ENCODE measurements around the gene CEBPB. TPM values are rescaled to one million over a fixed set of nuclear protein-coding genes. Genes with fewer than 3 reads are reported as not detected.
"Not testable (repeated sequence)": the region's sequence is repeated elsewhere in the genome, so short reads cannot be mapped to it uniquely, and the experiment has no call there.

The CEBPB gene
- total RNA-seq, 2 experiments from 2014 or later = 28.8 to 32.0 TPM

DNA sequence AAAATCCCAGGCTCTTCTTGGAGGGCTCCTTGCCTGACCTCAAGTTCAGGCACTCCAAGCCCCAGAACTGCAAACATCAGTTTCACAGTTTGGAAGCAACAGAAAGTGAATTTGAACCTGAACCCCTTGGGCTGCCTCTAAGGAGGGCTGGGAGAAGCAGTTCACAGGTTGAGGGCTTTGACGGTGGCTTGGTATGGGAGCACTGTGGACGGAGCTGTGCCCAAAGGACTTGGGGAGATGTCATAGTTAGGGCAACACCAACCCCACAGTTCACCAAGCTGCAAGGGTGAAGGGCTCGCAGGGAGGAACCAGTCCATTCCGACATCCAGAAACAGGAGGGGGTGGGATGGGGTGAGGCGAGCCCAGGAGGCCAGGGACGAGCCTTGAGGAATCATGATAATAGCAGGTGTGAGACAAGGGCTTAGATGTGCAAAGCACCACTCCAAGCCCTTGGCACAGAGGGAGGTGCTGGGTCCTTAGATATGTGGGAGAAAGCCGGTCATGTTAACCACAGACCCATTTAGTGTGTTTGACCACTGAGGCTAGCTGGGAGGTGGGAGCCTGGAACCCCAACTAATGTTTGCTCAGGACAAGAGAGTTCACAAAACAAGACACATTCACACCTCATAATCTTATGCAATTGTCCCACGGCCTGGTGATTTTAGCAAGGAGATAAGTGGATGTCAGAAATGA, 4.3 kb downstream of the CEBPB start:
- CTCF ChIA-PET = interaction anchor here (2.6 kb wide), 1 partner anchor 268 kb away, joined by 5 read pairs; no protein-coding TSS in a partner anchor
- ATAC-seq (no peak), DNase-seq (no peak)
- Mint-ChIP-seq H3K27ac (no peak overlapping the region), H3K4me1 (ENCODE audit: low read depth) (peaks cover 34% of the 10 kb centered on the region), H3K36me3 (ENCODE audit: low read depth) (peaks cover 27% of the 10 kb centered on the region), H3K27me3 (ENCODE audit: low read depth) (no peaks in the 10 kb centered on the region), H3K9me3 (ENCODE audit: insufficient read depth) (no peaks in the 10 kb centered on the region), H3K4me3 (peak overlapping the region; percentile 15)
- POLR2A ChIA-PET = interaction anchor here (0.6 kb wide), 1 partner anchor 619 kb away, joined by 3 read pairs; no protein-coding TSS in a partner anchor

DNA sequence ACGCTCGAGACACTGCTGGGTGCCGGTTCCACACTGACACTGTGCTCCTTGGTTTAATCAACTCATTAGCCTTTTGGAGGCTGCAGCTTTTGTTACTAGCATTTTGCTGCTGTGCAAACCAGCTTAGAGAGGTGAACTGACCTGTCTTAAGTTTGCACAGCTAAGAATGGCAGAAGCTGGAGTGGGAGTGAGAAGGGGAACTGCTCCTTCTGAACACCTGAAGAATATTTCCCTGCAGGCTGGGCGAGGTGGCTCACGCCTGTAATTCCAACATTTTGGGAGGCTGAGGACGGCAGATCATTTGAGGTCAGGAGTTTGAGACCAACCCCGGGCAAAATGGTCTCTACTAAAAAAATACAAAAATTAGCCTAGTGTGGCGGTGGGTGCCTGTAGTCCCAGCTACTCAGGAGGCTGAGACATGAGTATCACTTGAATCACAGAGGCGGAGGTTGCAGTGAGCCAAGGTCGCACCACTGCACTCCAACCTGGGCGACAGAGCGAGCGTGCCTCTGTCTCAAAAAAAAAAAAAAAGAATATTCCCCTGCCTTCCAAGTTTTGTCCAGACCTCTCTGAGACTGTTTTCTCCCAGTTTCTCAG, 5.0 kb downstream of the CEBPB start:
- POLR2A ChIA-PET = no interaction called here
- no peak for ATAC-seq
- Mint-ChIP-seq H3K36me3 (ENCODE audit: low read depth) (peaks cover 27% of the 10 kb centered on the region), H3K4me1 (ENCODE audit: low read depth) (peaks cover 32% of the 10 kb centered on the region), H3K9me3 (ENCODE audit: insufficient read depth) (no peaks in the 10 kb centered on the region), H3K4me3 (no peak overlapping the region), H3K27me3 (ENCODE audit: low read depth) (no peaks in the 10 kb centered on the region), H3K27ac (peak overlapping the region; percentile 63)
- DNase-seq = no peak
- CTCF ChIA-PET = interaction anchor here (0.8 to 2.6 kb wide), 2 partner anchors 26 to 268 kb away, joined by 3 to 5 read pairs; no protein-coding TSS in a partner anchor

DNA sequence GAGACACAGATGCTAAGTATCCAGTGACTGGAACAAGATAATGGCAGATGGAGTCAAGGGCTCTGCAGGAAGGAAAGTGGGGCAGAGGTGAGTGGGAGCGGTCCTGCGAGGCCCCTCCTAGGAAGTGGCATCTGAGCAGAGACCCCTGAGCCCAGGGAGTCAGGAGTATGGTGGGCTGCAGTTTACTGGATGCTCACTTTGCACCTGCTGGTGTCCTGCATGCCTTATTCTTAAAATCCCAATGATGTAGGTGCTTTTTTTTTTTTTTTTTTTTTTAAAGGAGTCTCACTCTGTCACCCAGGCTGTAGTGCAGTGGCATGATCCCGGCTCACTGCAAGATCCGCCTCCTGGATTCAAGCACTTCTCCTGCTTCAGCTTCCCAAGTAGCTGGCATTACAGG, 5.6 kb downstream of the CEBPB start:
- Mint-ChIP-seq H3K4me1 (ENCODE audit: low read depth) (peaks cover 32% of the 10 kb centered on the region), H3K27me3 (ENCODE audit: low read depth) (no peaks in the 10 kb centered on the region), H3K27ac (no peak overlapping the region), H3K9me3 (ENCODE audit: insufficient read depth) (no peaks in the 10 kb centered on the region), H3K36me3 (ENCODE audit: low read depth) (peaks cover 27% of the 10 kb centered on the region), H3K4me3 (no peak overlapping the region)
- POLR2A ChIA-PET = no interaction called here
- DNase-seq (no peak), ATAC-seq (no peak)
- CTCF ChIA-PET = interaction anchor here (0.8 to 2.6 kb wide), 2 partner anchors 27 to 267 kb away, joined by 3 to 5 read pairs; no protein-coding TSS in a partner anchor

DNA sequence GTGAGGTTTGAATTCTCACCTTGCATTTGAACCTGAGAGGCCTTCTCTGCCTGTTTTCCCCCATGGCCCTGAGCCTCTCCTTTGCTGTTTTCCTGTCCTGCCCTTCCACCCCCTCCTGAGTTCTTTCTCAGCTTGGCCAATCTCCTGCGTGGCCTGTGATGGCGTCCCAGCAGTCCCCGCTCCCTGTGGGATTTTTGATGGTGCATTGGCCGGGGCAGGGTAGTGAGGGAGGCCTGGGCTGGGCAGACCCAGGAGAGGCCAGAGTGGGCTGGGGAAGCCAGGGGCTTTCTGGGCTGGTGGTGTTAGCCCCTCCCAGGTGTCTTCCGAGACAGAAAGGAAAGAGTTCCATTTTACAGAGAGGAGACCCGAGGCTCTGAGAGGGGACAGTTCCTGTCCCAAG, 6.3 kb downstream of the CEBPB start:
- H3K27ac Mint-ChIP-seq = no peak overlapping the region
- ATAC-seq (no peak), DNase-seq (no peak)
- peaks cover 27% of the 10 kb centered on the region for H3K36me3 Mint-ChIP-seq (ENCODE audit: low read depth)
- CTCF ChIA-PET = interaction anchor here (2.6 kb wide), 1 partner anchor 267 kb away, joined by 5 read pairs; no protein-coding TSS in a partner anchor
- H3K4me1 Mint-ChIP-seq (ENCODE audit: low read depth) = peaks cover 32% of the 10 kb centered on the region
- H3K27me3 Mint-ChIP-seq (ENCODE audit: low read depth) = no peaks in the 10 kb centered on the region
- H3K9me3 Mint-ChIP-seq (ENCODE audit: insufficient read depth) = no peaks in the 10 kb centered on the region
- POLR2A ChIA-PET = no interaction called here
- H3K4me3 Mint-ChIP-seq = no peak overlapping the region

DNA sequence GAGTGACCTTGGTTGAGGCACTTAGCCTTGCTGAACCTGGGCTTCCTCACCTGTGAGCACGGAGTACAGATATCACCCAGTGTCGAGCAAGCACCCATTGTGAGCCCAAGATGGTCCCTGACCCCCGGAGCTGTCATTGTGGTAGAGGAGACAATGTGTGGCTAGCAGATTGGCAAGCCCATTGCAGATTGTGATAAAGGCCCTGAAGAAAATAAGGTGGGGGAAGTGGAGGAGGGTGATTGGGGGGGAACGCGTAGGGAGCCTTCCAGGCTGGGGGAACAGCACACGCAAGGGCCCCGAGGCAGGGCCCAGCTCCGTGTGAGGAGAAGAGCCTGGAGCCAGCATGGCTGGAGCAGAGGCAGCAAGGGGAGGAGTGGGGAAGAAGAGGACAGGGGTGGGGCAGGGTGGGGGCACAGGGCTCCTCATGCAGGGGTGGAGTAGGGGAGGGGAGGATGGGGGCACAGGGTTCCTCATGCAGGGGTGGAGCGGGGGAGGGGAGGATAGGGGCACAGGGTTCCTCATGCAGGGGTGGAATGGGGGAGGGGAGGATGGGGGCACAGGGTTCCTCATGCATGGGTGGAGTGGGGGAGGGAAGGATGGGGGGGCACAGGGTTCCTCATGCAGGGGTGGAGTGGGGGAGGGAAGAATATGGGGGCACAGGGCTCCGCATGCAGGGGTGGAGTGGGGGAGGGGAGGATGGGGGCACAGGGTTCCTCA, 7.0 kb downstream of the CEBPB start:
- DNase-seq = no peak
- Mint-ChIP-seq H3K36me3 (ENCODE audit: low read depth) (peaks cover 27% of the 10 kb centered on the region), H3K27ac (peak overlapping the region; percentile 52), H3K4me3 (no peak overlapping the region), H3K27me3 (ENCODE audit: low read depth) (no peaks in the 10 kb centered on the region), H3K9me3 (ENCODE audit: insufficient read depth) (no peaks in the 10 kb centered on the region), H3K4me1 (ENCODE audit: low read depth) (peaks cover 33% of the 10 kb centered on the region)
- ATAC-seq = no peak
- POLR2A ChIA-PET = interaction anchor here (0.6 kb wide), 1 partner anchor 63 kb away, joined by 3 read pairs; no protein-coding TSS in a partner anchor
- CTCF ChIA-PET = interaction anchor here (2.6 kb wide), 1 partner anchor 266 kb away, joined by 5 read pairs; no protein-coding TSS in a partner anchor

DNA sequence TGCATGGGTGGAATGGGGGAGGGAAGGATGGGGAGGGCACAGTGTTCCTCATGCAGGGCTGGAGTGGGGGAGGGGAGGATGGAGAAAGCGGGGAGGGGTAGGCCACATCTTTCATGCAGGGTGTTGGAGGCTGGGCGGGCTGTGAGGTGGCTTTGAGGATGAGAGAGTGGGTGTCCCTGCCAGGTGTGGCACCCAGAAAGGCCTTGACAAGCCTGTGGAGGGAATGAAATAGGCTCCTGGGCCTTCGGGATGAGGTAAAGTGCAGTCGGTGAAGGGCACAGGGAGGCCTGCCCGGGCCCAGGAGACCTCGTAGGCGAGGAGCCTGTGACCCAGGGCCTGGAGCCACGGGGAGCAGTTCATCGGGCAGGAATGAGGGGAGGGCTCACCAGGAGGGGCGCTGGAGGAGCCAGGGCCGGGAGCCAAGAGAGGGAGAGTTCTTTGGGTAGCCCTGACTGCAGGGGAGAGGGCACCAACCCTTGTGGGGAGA, 7.6 kb downstream of the CEBPB start:
- no peak for ATAC-seq
- H3K36me3 Mint-ChIP-seq (ENCODE audit: low read depth) = peaks cover 21% of the 10 kb centered on the region
- no peak overlapping the region for H3K4me3 Mint-ChIP-seq
- H3K27me3 Mint-ChIP-seq (ENCODE audit: low read depth) = peaks cover 3% of the 10 kb centered on the region
- H3K9me3 Mint-ChIP-seq (ENCODE audit: insufficient read depth) = no peaks in the 10 kb centered on the region
- DNase-seq = no peak
- no peak overlapping the region for H3K27ac Mint-ChIP-seq
- POLR2A ChIA-PET = no interaction called here
- CTCF ChIA-PET = interaction anchor here (0.7 kb wide), 1 partner anchor 87 kb away, joined by 3 read pairs; no protein-coding TSS in a partner anchor
- peaks cover 30% of the 10 kb centered on the region for H3K4me1 Mint-ChIP-seq (ENCODE audit: low read depth)

DNA sequence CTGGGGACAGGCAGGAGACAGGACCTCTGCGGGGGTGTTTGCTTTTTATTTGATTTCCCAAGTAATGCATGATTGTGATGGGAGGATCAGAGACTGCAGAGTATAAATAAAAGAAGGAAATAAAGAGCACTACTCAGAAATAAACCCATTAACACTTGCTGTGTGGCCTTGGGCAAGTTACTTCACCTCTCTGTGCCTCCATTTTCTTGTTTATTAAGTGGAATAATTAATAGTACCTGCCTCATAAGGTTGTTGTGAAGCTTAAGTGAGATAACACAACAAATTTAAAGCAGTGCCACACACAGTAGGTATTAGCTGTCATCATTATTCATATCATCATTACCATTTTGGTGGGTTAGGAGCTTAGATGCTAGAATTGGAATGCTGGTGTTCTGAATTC, 8.1 kb downstream of the CEBPB start:
- Mint-ChIP-seq H3K9me3 (ENCODE audit: insufficient read depth) (no peaks in the 10 kb centered on the region), H3K36me3 (ENCODE audit: low read depth) (peaks cover 20% of the 10 kb centered on the region), H3K4me3 (no peak overlapping the region), H3K27me3 (ENCODE audit: low read depth) (peaks cover 6% of the 10 kb centered on the region), H3K4me1 (ENCODE audit: low read depth) (peaks cover 25% of the 10 kb centered on the region), H3K27ac (no peak overlapping the region)
- ATAC-seq (no peak), DNase-seq (no peak)
- CTCF ChIA-PET = interaction anchor here (0.6 to 1.6 kb wide), 4 partner anchors 9 to 86 kb away, joined by 3 to 4 read pairs (median 3); no protein-coding TSS in a partner anchor
- POLR2A ChIA-PET = no interaction called here

DNA sequence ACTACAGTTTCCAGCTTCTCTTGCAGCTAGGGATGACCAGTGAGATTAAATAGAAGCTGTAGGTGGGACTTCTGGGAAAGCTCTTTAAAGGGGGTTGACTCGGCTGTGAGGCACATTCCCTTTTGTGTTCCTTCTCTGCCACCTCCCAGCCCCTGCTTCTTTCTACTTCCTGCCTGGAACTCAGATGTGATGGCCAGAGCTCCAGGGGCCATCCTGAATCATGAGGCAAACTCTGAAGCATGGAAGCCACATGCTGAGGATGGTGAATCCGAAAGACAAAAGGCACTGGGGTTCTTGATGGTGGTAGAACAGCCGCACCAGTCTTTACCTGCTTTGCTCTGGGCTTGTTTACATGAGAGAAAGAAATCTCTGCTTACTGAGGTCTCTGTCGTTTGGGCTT, 9.1 kb downstream of the CEBPB start:
- Mint-ChIP-seq H3K27me3 (ENCODE audit: low read depth) (peaks cover 13% of the 10 kb centered on the region), H3K9me3 (ENCODE audit: insufficient read depth) (no peaks in the 10 kb centered on the region), H3K36me3 (ENCODE audit: low read depth) (peaks cover 18% of the 10 kb centered on the region), H3K4me1 (ENCODE audit: low read depth) (peaks cover 18% of the 10 kb centered on the region), H3K27ac (no peak overlapping the region), H3K4me3 (no peak overlapping the region)
- CTCF ChIA-PET = interaction anchor here (1.2 to 1.9 kb wide), 3 partner anchors 11 to 20 kb away, joined by 3 to 5 read pairs (median 4); no protein-coding TSS in a partner anchor
- POLR2A ChIA-PET = interaction anchor here (1.9 kb wide), 1 partner anchor 9 kb away, joined by 5 read pairs; the partner anchor contains the start of gene CEBPB
- ATAC-seq = no peak
- no peak for DNase-seq

DNA sequence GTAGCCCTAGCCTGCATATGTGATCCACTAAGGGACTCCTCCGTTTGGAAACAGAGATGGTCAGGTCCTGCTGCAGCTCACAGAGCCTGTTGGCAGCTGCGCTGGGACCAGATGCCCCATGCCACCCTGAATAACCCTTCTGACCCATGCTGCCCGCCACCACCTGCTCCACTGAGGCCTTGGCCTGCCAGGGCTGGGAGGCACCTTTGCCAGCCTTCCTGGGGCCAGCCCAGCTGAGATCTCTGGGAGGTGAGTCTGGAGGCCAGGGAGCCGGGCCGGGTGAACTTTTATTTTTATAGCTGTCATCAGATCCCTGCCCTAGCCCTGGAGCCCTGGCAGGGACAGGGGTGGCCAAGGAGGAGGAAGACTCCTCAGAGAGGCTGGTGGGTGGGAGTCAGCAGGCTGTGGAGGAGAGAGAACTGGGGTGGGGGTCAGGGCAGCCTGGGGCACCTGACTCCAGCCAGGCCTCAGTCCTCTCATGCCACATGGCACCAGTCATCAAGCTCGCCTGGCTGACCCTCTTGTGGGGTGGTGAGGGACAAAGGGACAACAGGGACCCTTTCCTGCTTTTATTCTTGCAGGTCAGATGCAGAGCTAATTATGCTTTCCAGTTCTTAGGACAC, 10.0 kb downstream of the CEBPB start:
- Mint-ChIP-seq H3K27me3 (ENCODE audit: low read depth) (peaks cover 13% of the 10 kb centered on the region), H3K9me3 (ENCODE audit: insufficient read depth) (no peaks in the 10 kb centered on the region), H3K4me1 (ENCODE audit: low read depth) (peaks cover 9% of the 10 kb centered on the region), H3K36me3 (ENCODE audit: low read depth) (peaks cover 9% of the 10 kb centered on the region), H3K4me3 (no peak overlapping the region), H3K27ac (no peak overlapping the region)
- DNase-seq (no peak), ATAC-seq (no peak)
- CTCF ChIA-PET = interaction anchor here (1.6 to 1.9 kb wide), 2 partner anchors 10 to 19 kb away, joined by 3 to 5 read pairs; no protein-coding TSS in a partner anchor
- POLR2A ChIA-PET = interaction anchor here (1.9 kb wide), 1 partner anchor 10 kb away, joined by 5 read pairs; the partner anchor contains the start of gene CEBPB

DNA sequence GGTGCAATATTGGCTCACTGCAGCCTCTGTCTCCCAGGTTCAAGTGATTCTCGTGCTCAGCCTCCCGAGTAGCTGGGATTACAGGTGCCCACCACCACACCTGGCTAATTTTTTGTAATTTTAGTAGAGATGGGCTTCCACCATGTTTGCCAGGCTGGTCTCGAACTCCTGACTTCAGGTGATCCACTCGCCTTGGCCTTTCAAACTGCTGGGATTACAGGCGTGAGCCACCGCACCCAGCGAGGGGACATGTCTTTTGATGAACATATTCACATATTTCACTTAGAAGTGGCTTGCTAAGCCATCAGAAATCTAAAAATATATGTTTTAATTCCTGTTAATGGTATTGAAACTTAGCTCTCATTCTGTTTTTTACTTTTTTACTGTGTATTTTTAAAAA, 11.1 kb downstream of the CEBPB start:
- H3K27ac Mint-ChIP-seq; H3K4me3 Mint-ChIP-seq; H3K36me3 Mint-ChIP-seq (ENCODE audit: low read depth); DNase-seq; ATAC-seq; POLR2A ChIA-PET; H3K4me1 Mint-ChIP-seq (ENCODE audit: low read depth); H3K9me3 Mint-ChIP-seq (ENCODE audit: insufficient read depth): not testable (repeated sequence)
- peaks cover 15% of the 10 kb centered on the region for H3K27me3 Mint-ChIP-seq (ENCODE audit: low read depth)
- CTCF ChIA-PET = interaction anchor here (0.9 to 1.9 kb wide), 3 partner anchors 23 to 263 kb away, joined by 3 to 9 read pairs (median 3); no protein-coding TSS in a partner anchor

DNA sequence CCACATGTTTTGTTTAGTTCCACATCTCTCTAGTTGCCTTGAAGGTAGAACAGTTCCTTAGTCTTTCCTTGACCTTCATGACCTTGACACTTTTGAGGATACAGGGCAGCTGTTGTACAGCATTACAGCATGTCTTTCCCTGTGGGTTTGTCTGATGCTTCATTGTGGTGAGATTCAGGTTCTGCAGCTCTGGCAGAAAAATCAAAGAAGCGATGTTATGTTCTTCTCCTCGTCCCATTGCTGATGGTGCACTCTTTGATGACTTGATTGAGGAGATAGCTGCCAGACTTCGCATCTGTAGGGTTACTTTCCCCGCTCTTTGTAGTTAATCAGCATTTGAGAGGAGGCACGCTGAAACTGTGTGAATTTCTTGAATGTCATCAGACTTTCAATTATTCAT, 12.0 kb downstream of the CEBPB start:
- ChIA-PET POLR2A (interaction anchor here (1.8 kb wide), 1 partner anchor 11 kb away, joined by 5 read pairs; the partner anchor contains the start of gene CEBPB), CTCF (interaction anchor here (0.8 to 1.9 kb wide), 5 partner anchors 24 to 264 kb away, joined by 3 to 9 read pairs (median 3); no protein-coding TSS in a partner anchor)
- DNase-seq = no peak
- no peak for ATAC-seq
- peaks cover 5% of the 10 kb centered on the region for H3K36me3 Mint-ChIP-seq (ENCODE audit: low read depth)
- peaks cover 2% of the 10 kb centered on the region for H3K4me1 Mint-ChIP-seq (ENCODE audit: low read depth)
- no peak overlapping the region for H3K4me3 Mint-ChIP-seq
- H3K27ac Mint-ChIP-seq = no peak overlapping the region
- H3K9me3 Mint-ChIP-seq (ENCODE audit: insufficient read depth) = no peaks in the 10 kb centered on the region
- H3K27me3 Mint-ChIP-seq (ENCODE audit: low read depth) = peaks cover 16% of the 10 kb centered on the region

Measured in activated CD8-positive, alpha-beta T cell treated with anti-CD3 and anti-CD28 coated beads, Interleukin-2, amount 10 ng/mL, durations not matched to agents 7 days and 5 days (primary cell).